ENCODE results near the gene USP32. TPM values are rescaled to one million over a fixed set of nuclear protein-coding genes. Genes with fewer than 3 reads are reported as not detected.
"Not testable (repeated sequence)": the region's sequence is repeated elsewhere in the genome, so short reads cannot be mapped to it uniquely, and the experiment has no call there.

Gene USP32
- polyA plus RNA-seq, 1 experiment, result 40.7 TPM

DNA sequence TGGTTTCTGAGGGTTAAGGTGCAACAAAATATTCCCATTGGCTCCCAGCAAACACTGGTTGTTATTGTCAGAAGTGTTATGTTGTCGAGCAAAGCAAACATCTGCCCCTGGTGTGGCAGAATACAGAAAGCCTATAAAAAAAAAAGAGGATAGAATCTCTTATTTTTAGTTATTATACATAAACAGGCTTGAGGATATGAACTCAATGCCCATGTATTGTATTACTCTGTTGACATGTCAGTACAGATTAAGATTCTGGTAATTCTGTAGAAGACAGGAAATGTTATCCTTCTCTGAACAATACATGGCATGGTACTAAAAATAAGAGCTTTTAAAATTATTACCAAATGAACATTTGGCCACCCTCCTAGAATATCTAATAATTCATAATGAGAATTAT is 168.5 kb downstream of the USP32 start:
- no peak for DNase-seq (ENCODE audit: low read depth, low spot score)
- Histone ChIP-seq H3K4me3 (ENCODE audit: low read depth, low read length) (no peak overlapping the region), H3K27me3 (ENCODE audit: control insufficient read depth, insufficient read depth, low read length) (no peaks in the 10 kb centered on the region), H3K27ac (ENCODE audit: low read depth, low read length) (no peak overlapping the region), H3K9me3 (ENCODE audit: control insufficient read depth, insufficient read depth, low read length) (no peaks in the 10 kb centered on the region)
- CTCF ChIA-PET, result no interaction called here
- POLR2A ChIA-PET, result no interaction called here
- TF ChIP-seq, protein P1, sequence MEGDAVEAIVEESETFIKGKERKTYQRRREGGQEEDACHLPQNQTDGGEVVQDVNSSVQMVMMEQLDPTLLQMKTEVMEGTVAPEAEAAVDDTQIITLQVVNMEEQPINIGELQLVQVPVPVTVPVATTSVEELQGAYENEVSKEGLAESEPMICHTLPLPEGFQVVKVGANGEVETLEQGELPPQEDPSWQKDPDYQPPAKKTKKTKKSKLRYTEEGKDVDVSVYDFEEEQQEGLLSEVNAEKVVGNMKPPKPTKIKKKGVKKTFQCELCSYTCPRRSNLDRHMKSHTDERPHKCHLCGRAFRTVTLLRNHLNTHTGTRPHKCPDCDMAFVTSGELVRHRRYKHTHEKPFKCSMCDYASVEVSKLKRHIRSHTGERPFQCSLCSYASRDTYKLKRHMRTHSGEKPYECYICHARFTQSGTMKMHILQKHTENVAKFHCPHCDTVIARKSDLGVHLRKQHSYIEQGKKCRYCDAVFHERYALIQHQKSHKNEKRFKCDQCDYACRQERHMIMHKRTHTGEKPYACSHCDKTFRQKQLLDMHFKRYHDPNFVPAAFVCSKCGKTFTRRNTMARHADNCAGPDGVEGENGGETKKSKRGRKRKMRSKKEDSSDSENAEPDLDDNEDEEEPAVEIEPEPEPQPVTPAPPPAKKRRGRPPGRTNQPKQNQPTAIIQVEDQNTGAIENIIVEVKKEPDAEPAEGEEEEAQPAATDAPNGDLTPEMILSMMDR (IDR thresholded peaks at IDR 0.05; ENCODE audit: low read depth, low read length), result no peak

DNA sequence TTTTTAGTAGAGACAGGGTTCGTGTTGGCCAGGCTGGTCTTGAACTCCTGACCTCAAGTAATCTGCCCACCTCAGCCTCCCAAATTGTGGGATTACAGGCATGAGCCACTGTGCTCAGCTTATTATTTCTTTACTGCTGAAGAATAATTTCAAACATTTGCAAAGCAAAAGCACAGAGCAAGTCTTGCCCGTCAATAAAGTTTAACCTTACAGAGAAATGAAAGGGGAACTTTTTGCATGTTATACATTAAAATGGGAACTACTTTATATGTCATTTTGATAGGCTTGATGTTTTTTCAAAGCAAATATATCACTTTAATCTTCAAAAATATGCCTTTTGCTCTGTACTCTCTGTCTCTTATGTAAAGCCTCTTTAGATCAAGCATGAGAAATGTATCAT is 173.2 kb downstream of the USP32 start:
- H3K27ac ChIP-seq (ENCODE audit: low read depth, low read length); CTCF ChIA-PET; H3K27me3 ChIP-seq (ENCODE audit: control insufficient read depth, insufficient read depth, low read length); H3K9me3 ChIP-seq (ENCODE audit: control insufficient read depth, insufficient read depth, low read length); POLR2A ChIA-PET; DNase-seq (ENCODE audit: low read depth, low spot score); H3K4me3 ChIP-seq (ENCODE audit: low read depth, low read length): not testable (repeated sequence)

- CTCF ChIA-PET; POLR2A ChIA-PET; DNase-seq (ENCODE audit: low read depth, low spot score); H3K4me3 ChIP-seq (ENCODE audit: low read depth, low read length); H3K9me3 ChIP-seq (ENCODE audit: control insufficient read depth, insufficient read depth, low read length); H3K27me3 ChIP-seq (ENCODE audit: control insufficient read depth, insufficient read depth, low read length); H3K27ac ChIP-seq (ENCODE audit: low read depth, low read length): not testable (repeated sequence)
Observed at GRCh38 chr17:60215895-60216294, 176.0 kb downstream of the USP32 start.

GRCh38 chr17:60211282-60211681 is 180.7 kb downstream of the USP32 start:
- CTCF ChIA-PET; H3K4me3 ChIP-seq (ENCODE audit: low read depth, low read length); POLR2A ChIA-PET: not testable (repeated sequence)

DNA sequence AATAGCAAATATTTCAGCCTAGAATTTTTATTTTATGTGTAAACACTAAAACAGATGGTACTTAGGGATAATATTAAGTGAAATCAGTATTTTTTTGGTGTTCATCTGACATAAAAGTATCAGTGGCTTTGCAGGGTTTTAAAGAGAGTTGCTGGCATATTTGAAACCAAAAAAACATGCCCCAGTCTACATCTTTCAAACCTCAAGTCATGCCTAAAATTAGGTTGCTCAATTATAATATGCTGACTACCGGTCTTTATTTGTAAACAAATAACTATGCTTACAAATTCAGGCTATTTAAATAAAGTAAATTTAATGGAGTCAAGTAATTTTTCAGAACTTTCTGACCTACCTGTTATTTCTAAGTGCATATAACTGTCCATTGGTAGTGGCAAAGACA is 183.6 kb downstream of the USP32 start:
- H3K9me3 ChIP-seq (ENCODE audit: control insufficient read depth, insufficient read depth, low read length); H3K27me3 ChIP-seq (ENCODE audit: control insufficient read depth, insufficient read depth, low read length); CTCF ChIA-PET; H3K4me3 ChIP-seq (ENCODE audit: low read depth, low read length); H3K27ac ChIP-seq (ENCODE audit: low read depth, low read length); POLR2A ChIA-PET; DNase-seq (ENCODE audit: low read depth, low spot score): not testable (repeated sequence)

More at GRCh38 chr17:60211282-60211681, 180.7 kb downstream of the USP32 start:
- H3K9me3 ChIP-seq (ENCODE audit: control insufficient read depth, insufficient read depth, low read length); H3K27me3 ChIP-seq (ENCODE audit: control insufficient read depth, insufficient read depth, low read length); DNase-seq (ENCODE audit: low read depth, low spot score); H3K27ac ChIP-seq (ENCODE audit: low read depth, low read length): not testable (repeated sequence)

- H3K27me3 ChIP-seq (ENCODE audit: control insufficient read depth, insufficient read depth, low read length); CTCF ChIA-PET; POLR2A ChIA-PET; H3K27ac ChIP-seq (ENCODE audit: low read depth, low read length); DNase-seq (ENCODE audit: low read depth, low spot score); H3K4me3 ChIP-seq (ENCODE audit: low read depth, low read length); H3K9me3 ChIP-seq (ENCODE audit: control insufficient read depth, insufficient read depth, low read length): not testable (repeated sequence)
Observed at GRCh38 chr17:60205782-60206181, 186.2 kb downstream of the USP32 start.

GRCh38 chr17:60198630-60199029 is 193.3 kb downstream of the USP32 start:
- H3K4me3 ChIP-seq (ENCODE audit: low read depth, low read length); DNase-seq (ENCODE audit: low read depth, low spot score); H3K27me3 ChIP-seq (ENCODE audit: control insufficient read depth, insufficient read depth, low read length); H3K27ac ChIP-seq (ENCODE audit: low read depth, low read length); H3K9me3 ChIP-seq (ENCODE audit: control insufficient read depth, insufficient read depth, low read length); CTCF ChIA-PET: not testable (repeated sequence)
- POLR2A ChIA-PET, result interaction anchor here (0.6 kb wide), 1 partner anchor 432 kb away, joined by 4 read pairs; no protein-coding TSS in a partner anchor

DNA sequence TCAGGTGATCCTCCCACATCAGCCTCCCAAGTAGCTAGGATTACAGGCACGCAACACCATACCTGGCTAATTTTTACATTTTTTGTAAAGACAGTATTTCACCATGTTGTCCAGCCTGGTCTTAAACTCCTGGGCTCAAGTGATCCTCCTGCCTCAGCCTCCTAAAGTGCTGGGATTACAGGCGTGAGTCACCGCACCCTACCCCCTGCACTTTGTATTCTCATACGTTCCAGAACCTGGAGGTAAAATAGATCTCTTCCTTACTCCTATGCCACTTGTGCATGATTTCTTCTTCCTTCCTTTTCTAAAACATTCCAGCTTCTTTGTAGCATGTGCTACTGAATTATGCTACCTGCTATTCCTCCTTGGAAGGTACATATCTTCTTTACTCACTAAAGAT is 197.8 kb downstream of the USP32 start:
- H3K27ac ChIP-seq (ENCODE audit: low read depth, low read length); H3K27me3 ChIP-seq (ENCODE audit: control insufficient read depth, insufficient read depth, low read length); H3K9me3 ChIP-seq (ENCODE audit: control insufficient read depth, insufficient read depth, low read length); H3K4me3 ChIP-seq (ENCODE audit: low read depth, low read length); CTCF ChIA-PET; POLR2A ChIA-PET; DNase-seq (ENCODE audit: low read depth, low spot score): not testable (repeated sequence)

DNA sequence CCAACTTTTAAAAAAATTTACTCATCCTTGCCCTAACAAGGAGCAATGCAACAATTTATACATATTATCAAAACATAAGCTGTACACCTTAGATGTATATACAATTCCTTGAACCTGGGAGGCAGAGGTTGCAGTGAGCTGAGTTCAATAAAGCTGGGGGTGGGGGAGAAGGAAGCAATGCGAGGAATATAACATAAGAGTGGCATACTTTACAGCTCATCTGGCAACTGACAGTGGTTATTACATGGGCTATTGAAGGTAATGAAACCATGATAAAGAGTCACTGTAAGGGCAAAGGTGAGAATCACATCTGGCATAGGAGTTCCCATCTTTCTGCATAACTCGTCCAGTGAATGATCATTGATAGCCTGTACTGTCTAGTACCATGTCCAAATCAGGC is 198.5 kb downstream of the USP32 start:
- Histone ChIP-seq H3K4me3 (ENCODE audit: low read depth, low read length) (no peak overlapping the region), H3K9me3 (ENCODE audit: control insufficient read depth, insufficient read depth, low read length) (no peaks in the 10 kb centered on the region), H3K27ac (ENCODE audit: low read depth, low read length) (no peak overlapping the region), H3K27me3 (ENCODE audit: control insufficient read depth, insufficient read depth, low read length) (no peaks in the 10 kb centered on the region)
- ChIA-PET CTCF (interaction anchor here (0.9 kb wide), 1 partner anchor 39 kb away, joined by 3 read pairs; no protein-coding TSS in a partner anchor), POLR2A (no interaction called here)
- TF ChIP-seq, protein P1 (IDR thresholded peaks at IDR 0.05; ENCODE audit: low read depth, low read length), result no peak
- DNase-seq (ENCODE audit: low read depth, low spot score), result no peak

DNA sequence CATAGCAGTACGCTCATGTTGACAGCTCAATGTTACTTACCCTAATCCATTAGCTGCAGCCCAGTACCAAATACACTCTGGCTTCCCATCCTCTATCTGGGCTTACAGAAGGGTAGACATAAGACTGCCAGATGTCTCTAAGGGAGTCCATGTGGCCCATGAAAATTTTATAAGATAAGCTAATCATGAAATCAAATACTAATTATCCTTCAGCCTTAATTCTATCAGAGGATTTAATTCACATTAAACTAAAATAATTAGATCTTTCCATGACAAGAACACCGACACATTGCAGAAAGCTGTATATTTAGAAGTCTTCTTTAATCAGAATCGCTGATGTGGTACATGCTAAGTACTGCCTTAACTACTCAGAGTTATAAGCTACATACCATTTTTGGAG is 198.9 kb downstream of the USP32 start:
- DNase-seq (ENCODE audit: low read depth, low spot score); H3K27ac ChIP-seq (ENCODE audit: low read depth, low read length); H3K4me3 ChIP-seq (ENCODE audit: low read depth, low read length); H3K27me3 ChIP-seq (ENCODE audit: control insufficient read depth, insufficient read depth, low read length); H3K9me3 ChIP-seq (ENCODE audit: control insufficient read depth, insufficient read depth, low read length); POLR2A ChIA-PET: not testable (repeated sequence)
- CTCF ChIA-PET, result interaction anchor here (0.9 kb wide), 1 partner anchor 39 kb away, joined by 3 read pairs; no protein-coding TSS in a partner anchor

- H3K9me3 ChIP-seq (ENCODE audit: control insufficient read depth, insufficient read depth, low read length); CTCF ChIA-PET; H3K4me3 ChIP-seq (ENCODE audit: low read depth, low read length); H3K27ac ChIP-seq (ENCODE audit: low read depth, low read length); H3K27me3 ChIP-seq (ENCODE audit: control insufficient read depth, insufficient read depth, low read length); POLR2A ChIA-PET; DNase-seq (ENCODE audit: low read depth, low spot score): not testable (repeated sequence)
Observed at GRCh38 chr17:60190032-60190431, 201.9 kb downstream of the USP32 start.

Data from AG04450 (cell line).